ENCODE measurements around the gene ENGASE. TPM values are rescaled to one million over a fixed set of nuclear protein-coding genes. Genes with fewer than 3 reads are reported as not detected.

ENGASE gene
- total RNA-seq, 2 donors from 2014 or later = 24.9 to 50.8 TPM

GRCh38 chr17:79111097-79111496, 36.5 kb downstream of the ENGASE start:
- TF ChIP-seq POLR2A (IDR thresholded peaks at IDR 0.05) = no peak
- TF ChIP-seq CTCF (IDR thresholded peaks at IDR 0.05) = no peak
- Histone ChIP-seq H3K27me3 (no peaks in the 10 kb centered on the region), H3K4me1 (peaks cover 17% of the 10 kb centered on the region), H3K36me3 (replicated peaks in 1 of 2; ENCODE audit: insufficient read depth in 1 of 2, low read depth in 2 of 2) (no peaks in the 10 kb centered on the region), H3K4me3 (no peak overlapping the region), H3K27ac (no peak overlapping the region), H3K9me3 (no peaks in the 10 kb centered on the region)
- DNase-seq (no peak), ATAC-seq (no peak)
- 65 to 76% methylated on average over 12 of the region's 12 CpGs for WGBS, 2 donors
- intact Hi-C loops (cut with DNase I) = no loop called here

- peaks cover 17% of the 10 kb centered on the region for H3K4me1 ChIP-seq
- H3K9me3 ChIP-seq = no peaks in the 10 kb centered on the region
- DNase-seq (no peak), ATAC-seq (no peak)
- H3K27me3 ChIP-seq = no peaks in the 10 kb centered on the region
- H3K27ac ChIP-seq = no peak overlapping the region
- no peaks in the 10 kb centered on the region for H3K36me3 ChIP-seq (replicated peaks in 1 of 2; ENCODE audit: insufficient read depth in 1 of 2, low read depth in 2 of 2)
- intact Hi-C loops (cut with DNase I) = no loop called here
- no peak overlapping the region for H3K4me3 ChIP-seq
- WGBS, 2 donors = 71% methylated on average over 5 to 11 of the region's 11 CpGs
- no peak for TF ChIP-seq CTCF (IDR thresholded peaks at IDR 0.05)
- TF ChIP-seq POLR2A (IDR thresholded peaks at IDR 0.05) = no peak
These were observed 37.8 kb downstream of the ENGASE start for GRCh38 chr17:79112471-79112870.

GRCh38 chr17:79113699-79114457, 39.3 kb downstream of the ENGASE start:
- TF ChIP-seq POLR2A (IDR thresholded peaks at IDR 0.05) (no peak), CTCF (IDR thresholded peaks at IDR 0.05) (no peak)
- no peak overlapping the region for H3K27ac ChIP-seq
- H3K9me3 ChIP-seq = no peaks in the 10 kb centered on the region
- DNase-seq (no peak), ATAC-seq (no peak)
- H3K27me3 ChIP-seq = no peaks in the 10 kb centered on the region
- H3K4me3 ChIP-seq = no peak overlapping the region
- no peaks in the 10 kb centered on the region for H3K36me3 ChIP-seq (replicated peaks in 1 of 2; ENCODE audit: insufficient read depth in 1 of 2, low read depth in 2 of 2)
- peaks cover 17% of the 10 kb centered on the region for H3K4me1 ChIP-seq
- 49 to 53% methylated on average over 13 to 17 of the region's 17 CpGs for WGBS, 2 donors
- intact Hi-C loops (cut with DNase I) = no loop called here

GRCh38 chr17:79114458-79115301, 40.1 kb downstream of the ENGASE start:
- H3K4me3 ChIP-seq = no peak overlapping the region
- ATAC-seq = peak; percentile 72
- no peak overlapping the region for H3K27ac ChIP-seq
- WGBS, 2 donors = 23 to 33% methylated on average over 5 to 26 of the region's 30 CpGs
- no peaks in the 10 kb centered on the region for H3K9me3 ChIP-seq
- TF ChIP-seq CTCF (IDR thresholded peaks at IDR 0.05) = no peak
- no peak for TF ChIP-seq POLR2A (IDR thresholded peaks at IDR 0.05)
- no peaks in the 10 kb centered on the region for H3K36me3 ChIP-seq (replicated peaks in 1 of 2; ENCODE audit: insufficient read depth in 1 of 2, low read depth in 2 of 2)
- no peaks in the 10 kb centered on the region for H3K27me3 ChIP-seq
- peak; percentile 33 to 66 (median 62) for DNase-seq
- peaks cover 17% of the 10 kb centered on the region for H3K4me1 ChIP-seq
- intact Hi-C loops (cut with DNase I) = no loop called here

All from body of pancreas (tissue), 4 donors.